Caco-2 (cell line): ENCODE results near the gene TLN1. TPM values are rescaled to one million over a fixed set of nuclear protein-coding genes. Genes with fewer than 3 reads are reported as not detected.

Experiments
- BruUV-seq: library from RNA; stranded (reverse); fragments of 400-500 nt; replicated peaks from 2 replicates; lab custom pipeline; 2021; lab: Mats Ljungman, UMichigan
- CTCF ChIA-PET: fragments of 300-600 bp; sonication (Branson Sonifier 250); formaldehyde crosslinking; loops from one replicate; lab custom pipeline; 2022; ENCODE audit warnings: antibody characterized with exemption; lab: Charles Lee
- POLR2A ChIA-PET: fragments of 300-600 bp; sonication (Branson Sonifier 250); formaldehyde crosslinking; loops from one replicate; lab custom pipeline; 2022; ENCODE audit warnings: antibody characterized with exemption; lab: Charles Lee
- DNase-seq, 2 experiments: peaks; one replicate each; pipeline versions ENCODE4 v3.0.0 to v3.0.0-alpha.2; 2020 to 2022
- H3K27me3 ChIP-seq: replicated peaks from 2 replicates; pipeline ENCODE4 v1.6.0; 2011; ENCODE audit warnings: low read length; ENCODE audit not compliant: control insufficient read depth, insufficient read depth
- H3K36me3 ChIP-seq: 2 replicates; pipeline ENCODE4 v1.5.1; 2011; ENCODE audit warnings: low read length; ENCODE audit not compliant: control insufficient read depth, insufficient read depth
- H3K4me1 ChIP-seq: fragments of 250-450 bp; sonication (Bioruptor Pico); 2 replicates; pipeline ENCODE4 v1.5.1; 2020; ENCODE audit warnings: mild to moderate bottlenecking
- H3K4me3 ChIP-seq: 2 replicates; pipeline ENCODE4 v1.5.1; 2011; ENCODE audit warnings: low read depth, mild to moderate bottlenecking, control low read depth, low read length
- H3K9me3 ChIP-seq: fragments of 250-450 bp; sonication (Bioruptor Pico); 2 replicates; pipeline ENCODE4 v1.5.1; 2020; ENCODE audit warnings: mild to moderate bottlenecking, moderate library complexity
- H3K27ac Mint-ChIP-seq: one replicate; pipeline ENCODE4 v1.8.0; 2022; ENCODE audit warnings: mixed read lengths; ENCODE audit not compliant: unreplicated experiment
- H3K27me3 Mint-ChIP-seq: one replicate; pipeline ENCODE4 v1.8.0; 2022; ENCODE audit warnings: mixed read lengths; ENCODE audit not compliant: insufficient read depth, unreplicated experiment
- H3K36me3 Mint-ChIP-seq: one replicate; pipeline ENCODE4 v1.8.0; 2022; ENCODE audit warnings: mild to moderate bottlenecking, mixed read lengths; ENCODE audit not compliant: insufficient read depth, unreplicated experiment
- H3K4me1 Mint-ChIP-seq: one replicate; pipeline ENCODE4 v1.8.0; 2022; ENCODE audit warnings: low read depth, mixed read lengths; ENCODE audit not compliant: unreplicated experiment
- H3K4me3 Mint-ChIP-seq: one replicate; pipeline ENCODE4 v1.8.0; 2022; ENCODE audit warnings: mild to moderate bottlenecking, moderate library complexity, mixed read lengths; ENCODE audit not compliant: unreplicated experiment
- H3K9me3 Mint-ChIP-seq: one replicate; pipeline ENCODE4 v1.8.0; 2022; ENCODE audit warnings: mixed read lengths; ENCODE audit not compliant: unreplicated experiment
- intact Hi-C: fragments of 100-400 bp; cut with micrococcal nuclease; formaldehyde crosslinking; loops from one replicate; pipeline ENCODE4 v1.10.0; 2022; ENCODE audit not compliant: unreplicated experiment
- total RNA-seq: library from RNA; stranded (reverse); gene quantifications from 2 replicates; pipeline ENCODE4 v1.2.3, GENCODE V29; 2022
- TF ChIP-seq, protein P1 (sequence below), 2 experiments: fragments of 200-600 bp in 1 of 2; IDR thresholded peaks; 1 replicate in 1 of 2; 2 replicates in 1 of 2; pipeline versions ENCODE4 v1.5.1 to v1.8.0; 2011 to 2022; ENCODE audit warnings: antibody characterized with exemption in 1 of 2, control low read depth in 1 of 2, inconsistent platforms in 1 of 2, low read depth in 1 of 2, low read length in 1 of 2, mild to moderate bottlenecking in 1 of 2, moderate library complexity in 1 of 2; ENCODE audit not compliant: insufficient read depth in 1 of 2, severe bottlenecking in 1 of 2, unreplicated experiment in 1 of 2

TLN1 gene
- total RNA-seq, 1 experiment from 2014 or later = 147 TPM

DNA sequence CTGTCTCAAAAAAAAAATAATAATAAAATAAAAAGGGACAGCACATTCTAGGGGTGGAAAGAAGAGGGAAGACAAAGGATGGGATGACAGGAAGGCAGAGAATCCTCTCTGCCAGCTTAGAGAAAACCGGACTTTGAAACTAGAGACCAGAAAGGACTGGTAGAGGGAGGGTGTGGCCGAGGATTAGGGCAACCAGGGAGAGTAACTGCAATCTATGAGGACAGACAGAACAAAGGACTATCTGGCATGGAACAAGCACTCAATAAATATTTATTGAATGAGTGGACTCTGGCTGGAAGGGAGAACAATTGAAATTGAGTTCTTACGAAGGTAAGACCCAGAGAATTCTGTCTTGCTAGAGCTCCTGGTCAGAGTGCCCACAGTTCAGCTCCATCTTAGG is 14.6 kb upstream of the TLN1 start:
- ChIA-PET CTCF (interaction anchor here (0.8 to 3.4 kb wide), 6 partner anchors 10 to 50 kb away, joined by 3 to 11 read pairs (median 4); no protein-coding TSS in a partner anchor), POLR2A (interaction anchor here (0.7 to 4.1 kb wide), 4 partner anchors 10 to 25 kb away, joined by 3 to 41 read pairs (median 4); partner anchors contain the start of genes CREB3 and TLN1)
- Histone ChIP-seq H3K4me3 (peak overlapping the region; percentile 89), H3K9me3 (no peaks in the 10 kb centered on the region), H3K27me3 (no peaks in the 10 kb centered on the region), H3K36me3 (peaks cover 11% of the 10 kb centered on the region), H3K4me1 (peaks cover 23% of the 10 kb centered on the region)
- H3K27me3 Mint-ChIP-seq = no peaks in the 10 kb centered on the region
- intact Hi-C loops = loop anchor here (1.0 to 5.0 kb wide), 2 partner anchors 10 to 71 kb away; partner anchors contain the start of gene HINT2
- DNase-seq = peak in 1 of 2 experiments; percentile 49
- peak overlapping the region; percentile 25 for H3K27ac Mint-ChIP-seq
- peaks cover 52% of the 10 kb centered on the region for H3K36me3 Mint-ChIP-seq
- TF ChIP-seq, protein P1, sequence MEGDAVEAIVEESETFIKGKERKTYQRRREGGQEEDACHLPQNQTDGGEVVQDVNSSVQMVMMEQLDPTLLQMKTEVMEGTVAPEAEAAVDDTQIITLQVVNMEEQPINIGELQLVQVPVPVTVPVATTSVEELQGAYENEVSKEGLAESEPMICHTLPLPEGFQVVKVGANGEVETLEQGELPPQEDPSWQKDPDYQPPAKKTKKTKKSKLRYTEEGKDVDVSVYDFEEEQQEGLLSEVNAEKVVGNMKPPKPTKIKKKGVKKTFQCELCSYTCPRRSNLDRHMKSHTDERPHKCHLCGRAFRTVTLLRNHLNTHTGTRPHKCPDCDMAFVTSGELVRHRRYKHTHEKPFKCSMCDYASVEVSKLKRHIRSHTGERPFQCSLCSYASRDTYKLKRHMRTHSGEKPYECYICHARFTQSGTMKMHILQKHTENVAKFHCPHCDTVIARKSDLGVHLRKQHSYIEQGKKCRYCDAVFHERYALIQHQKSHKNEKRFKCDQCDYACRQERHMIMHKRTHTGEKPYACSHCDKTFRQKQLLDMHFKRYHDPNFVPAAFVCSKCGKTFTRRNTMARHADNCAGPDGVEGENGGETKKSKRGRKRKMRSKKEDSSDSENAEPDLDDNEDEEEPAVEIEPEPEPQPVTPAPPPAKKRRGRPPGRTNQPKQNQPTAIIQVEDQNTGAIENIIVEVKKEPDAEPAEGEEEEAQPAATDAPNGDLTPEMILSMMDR (IDR thresholded peaks at IDR 0.05; ENCODE audit: insufficient read depth in 1 of 2, low read depth in 1 of 2, low read length in 1 of 2, severe bottlenecking in 1 of 2, unreplicated experiment in 1 of 2) = no peak
- peaks cover 22% of the 10 kb centered on the region for H3K4me1 Mint-ChIP-seq
- no peaks in the 10 kb centered on the region for H3K9me3 Mint-ChIP-seq
- no TSS peak for BruUV-seq
- H3K4me3 Mint-ChIP-seq = peak overlapping the region; percentile 86

DNA sequence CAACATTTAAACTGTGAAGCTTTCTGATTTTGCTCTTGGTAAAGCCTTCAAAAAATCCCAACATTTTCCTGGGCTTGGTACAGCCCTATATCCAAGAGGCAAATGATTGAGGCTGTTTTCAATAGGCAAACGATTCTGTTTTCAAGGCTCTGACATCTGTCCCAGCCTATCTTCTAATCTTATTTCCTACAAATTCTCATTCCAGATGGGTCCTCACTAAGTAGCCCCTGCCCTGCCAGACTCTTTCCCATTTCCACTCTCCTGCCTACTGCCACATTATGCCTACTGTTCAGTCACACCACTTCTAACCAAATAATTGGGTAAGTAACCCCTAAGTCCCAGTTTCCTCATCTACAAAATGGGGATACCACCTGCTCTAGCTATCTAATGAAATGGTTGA is 13.6 kb upstream of the TLN1 start:
- no peak overlapping the region for H3K27ac Mint-ChIP-seq
- CTCF ChIA-PET = interaction anchor here (0.6 to 2.0 kb wide), 3 partner anchors 9 to 43 kb away, joined by 4 to 9 read pairs (median 4); no protein-coding TSS in a partner anchor

DNA sequence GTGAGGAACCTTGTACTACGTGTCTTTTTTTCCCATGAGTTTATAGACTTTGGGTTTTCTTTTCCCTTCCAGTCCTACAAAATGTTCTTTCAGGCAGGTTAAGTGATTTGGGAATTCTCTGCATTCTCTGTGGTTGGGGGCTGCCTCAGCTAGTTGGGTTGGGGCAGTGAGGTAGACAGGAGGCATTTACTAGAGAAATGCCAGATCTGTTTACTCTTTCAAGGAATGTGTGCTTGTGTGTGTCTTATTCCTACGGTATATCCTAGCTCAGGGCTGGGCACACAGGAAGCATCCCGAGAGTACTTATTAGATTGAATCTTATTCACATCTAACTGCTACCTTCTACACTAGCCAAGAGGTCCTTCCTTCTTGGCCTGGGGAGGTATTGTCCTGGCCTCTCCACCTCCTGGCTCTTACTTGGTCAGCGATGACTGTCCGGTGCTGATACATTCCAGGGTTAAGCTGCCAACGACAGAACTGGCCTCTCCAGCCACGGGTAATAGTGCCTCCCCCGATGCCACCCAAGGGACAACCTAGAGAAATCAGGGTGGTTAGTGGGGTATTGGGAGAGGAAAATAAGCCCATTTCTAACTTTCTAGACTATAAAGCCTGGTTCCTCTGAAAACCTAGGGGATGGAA is 12.0 kb upstream of the TLN1 start:
- H3K4me3 ChIP-seq = no peak overlapping the region
- Mint-ChIP-seq H3K27ac (no peak overlapping the region), H3K9me3 (no peaks in the 10 kb centered on the region), H3K4me3 (no peak overlapping the region), H3K27me3 (no peaks in the 10 kb centered on the region), H3K36me3 (peaks cover 76% of the 10 kb centered on the region), H3K4me1 (peaks cover 16% of the 10 kb centered on the region)
- POLR2A ChIA-PET = no interaction called here
- H3K36me3 ChIP-seq = peaks cover 8% of the 10 kb centered on the region
- CTCF ChIA-PET = no interaction called here
- peaks cover 19% of the 10 kb centered on the region for H3K4me1 ChIP-seq
- TF ChIP-seq, protein P1 (IDR thresholded peaks at IDR 0.05; ENCODE audit: insufficient read depth in 1 of 2, low read depth in 1 of 2, low read length in 1 of 2, severe bottlenecking in 1 of 2, unreplicated experiment in 1 of 2) = no peak
- BruUV-seq = no TSS peak
- no peaks in the 10 kb centered on the region for H3K27me3 ChIP-seq
- intact Hi-C loops = no loop called here
- DNase-seq = no peak
- H3K9me3 ChIP-seq = no peaks in the 10 kb centered on the region

More for the DNA sequence above, 13.6 kb upstream of the TLN1 start:
- Histone ChIP-seq H3K4me1 (peaks cover 23% of the 10 kb centered on the region), H3K27me3 (no peaks in the 10 kb centered on the region), H3K9me3 (no peaks in the 10 kb centered on the region), H3K4me3 (no peak overlapping the region), H3K36me3 (peaks cover 8% of the 10 kb centered on the region)
- Mint-ChIP-seq H3K9me3 (no peaks in the 10 kb centered on the region), H3K4me1 (peaks cover 22% of the 10 kb centered on the region), H3K4me3 (peak overlapping the region; percentile 86), H3K36me3 (peaks cover 61% of the 10 kb centered on the region), H3K27me3 (no peaks in the 10 kb centered on the region)
- DNase-seq = no peak
- TF ChIP-seq, protein P1 (IDR thresholded peaks at IDR 0.05; ENCODE audit: insufficient read depth in 1 of 2, low read depth in 1 of 2, low read length in 1 of 2, severe bottlenecking in 1 of 2, unreplicated experiment in 1 of 2) = no peak
- BruUV-seq = no TSS peak
- intact Hi-C loops = loop anchor here (5.0 kb wide), 1 partner anchor 72 kb away; the partner anchor contains the start of gene HINT2
- POLR2A ChIA-PET = interaction anchor here (0.6 kb wide), 3 partner anchors 9 to 36 kb away, joined by 5 to 11 read pairs (median 8); partner anchors contain the start of genes CREB3 and TLN1
